ENCODE measurements around the gene TRPM1. TPM values are rescaled to one million over a fixed set of nuclear protein-coding genes. Genes with fewer than 3 reads are reported as not detected.

Gene TRPM1
- total RNA-seq, 1 donor from 2014 or later: not detected

GRCh38 chr15:31032961-31033371 lies 68.6 kb downstream of the TRPM1 start:
- no peaks in the 10 kb centered on the region for H3K9me3 Mint-ChIP-seq
- H3K4me3 Mint-ChIP-seq: no peak overlapping the region
- H3K27me3 Mint-ChIP-seq (ENCODE audit: low read depth): no peaks in the 10 kb centered on the region
- H3K27ac Mint-ChIP-seq: peak overlapping the region; percentile 95
- no peak for TF ChIP-seq CTCF (IDR thresholded peaks at IDR 0.05; ENCODE audit: unreplicated experiment)
- H3K4me1 Mint-ChIP-seq: peaks cover 29% of the 10 kb centered on the region
- no peaks in the 10 kb centered on the region for H3K36me3 Mint-ChIP-seq
- no peak for DNase-seq (ENCODE audit: low spot score in 2 of 2, unreplicated experiment in 2 of 2)

- DNase-seq (ENCODE audit: low spot score in 2 of 2, unreplicated experiment in 2 of 2): no peak
- Mint-ChIP-seq H3K9me3 (no peaks in the 10 kb centered on the region), H3K27ac (peak overlapping the region; percentile 64), H3K36me3 (no peaks in the 10 kb centered on the region), H3K27me3 (ENCODE audit: low read depth) (no peaks in the 10 kb centered on the region), H3K4me3 (no peak overlapping the region), H3K4me1 (peaks cover 29% of the 10 kb centered on the region)
- TF ChIP-seq CTCF (IDR thresholded peaks at IDR 0.05; ENCODE audit: unreplicated experiment): no peak
Observed at GRCh38 chr15:31031471-31032067, 70.0 kb downstream of the TRPM1 start.

- no peaks in the 10 kb centered on the region for H3K36me3 Mint-ChIP-seq
- no peak overlapping the region for H3K4me3 Mint-ChIP-seq
- DNase-seq (ENCODE audit: low spot score in 2 of 2, unreplicated experiment in 2 of 2): no peak
- no peaks in the 10 kb centered on the region for H3K9me3 Mint-ChIP-seq
- TF ChIP-seq CTCF (IDR thresholded peaks at IDR 0.05; ENCODE audit: unreplicated experiment): no peak
- no peak overlapping the region for H3K27ac Mint-ChIP-seq
- peaks cover 32% of the 10 kb centered on the region for H3K4me1 Mint-ChIP-seq
- no peaks in the 10 kb centered on the region for H3K27me3 Mint-ChIP-seq (ENCODE audit: low read depth)
Observed at GRCh38 chr15:31027910-31028578, 73.5 kb downstream of the TRPM1 start.

GRCh38 chr15:31025996-31026395 lies 75.5 kb downstream of the TRPM1 start:
- H3K4me1 Mint-ChIP-seq: peaks cover 26% of the 10 kb centered on the region
- DNase-seq (ENCODE audit: low spot score in 2 of 2, unreplicated experiment in 2 of 2): no peak
- no peaks in the 10 kb centered on the region for H3K36me3 Mint-ChIP-seq
- no peaks in the 10 kb centered on the region for H3K9me3 Mint-ChIP-seq
- H3K4me3 Mint-ChIP-seq: no peak overlapping the region
- TF ChIP-seq CTCF (IDR thresholded peaks at IDR 0.05; ENCODE audit: unreplicated experiment): no peak
- H3K27me3 Mint-ChIP-seq (ENCODE audit: low read depth): no peaks in the 10 kb centered on the region
- H3K27ac Mint-ChIP-seq: peak overlapping the region; percentile 43

GRCh38 chr15:31024979-31025378 lies 76.5 kb downstream of the TRPM1 start:
- H3K27ac Mint-ChIP-seq: peak overlapping the region; percentile 93
- no peak overlapping the region for H3K4me3 Mint-ChIP-seq
- no peaks in the 10 kb centered on the region for H3K27me3 Mint-ChIP-seq (ENCODE audit: low read depth)
- no peak for DNase-seq (ENCODE audit: low spot score in 2 of 2, unreplicated experiment in 2 of 2)
- TF ChIP-seq CTCF (IDR thresholded peaks at IDR 0.05; ENCODE audit: unreplicated experiment): no peak
- peaks cover 26% of the 10 kb centered on the region for H3K4me1 Mint-ChIP-seq
- no peaks in the 10 kb centered on the region for H3K36me3 Mint-ChIP-seq
- H3K9me3 Mint-ChIP-seq: no peaks in the 10 kb centered on the region
